ENCODE measurements around the gene FUT7. TPM values are rescaled to one million over a fixed set of nuclear protein-coding genes. Genes with fewer than 3 reads are reported as not detected.
"Not testable (repeated sequence)": the region's sequence is repeated elsewhere in the genome, so short reads cannot be mapped to it uniquely, and the experiment has no call there.

FUT7 gene
- total RNA-seq, 4 donors from 2014 or later: not detected

- Histone ChIP-seq H3K4me1 (peaks cover 0 to 8% of the 10 kb centered on the region in 2 donors), H3K36me3 (no peaks in the 10 kb centered on the region), H3K27ac (no peak overlapping the region), H3K4me3 (no peak overlapping the region), H3K27me3 (peaks cover 0 to 10% of the 10 kb centered on the region in 2 donors), H3K9me3 (no peaks in the 10 kb centered on the region)
- no peak for TF ChIP-seq POLR2A (IDR thresholded peaks at IDR 0.05)
- TF ChIP-seq, protein P1, sequence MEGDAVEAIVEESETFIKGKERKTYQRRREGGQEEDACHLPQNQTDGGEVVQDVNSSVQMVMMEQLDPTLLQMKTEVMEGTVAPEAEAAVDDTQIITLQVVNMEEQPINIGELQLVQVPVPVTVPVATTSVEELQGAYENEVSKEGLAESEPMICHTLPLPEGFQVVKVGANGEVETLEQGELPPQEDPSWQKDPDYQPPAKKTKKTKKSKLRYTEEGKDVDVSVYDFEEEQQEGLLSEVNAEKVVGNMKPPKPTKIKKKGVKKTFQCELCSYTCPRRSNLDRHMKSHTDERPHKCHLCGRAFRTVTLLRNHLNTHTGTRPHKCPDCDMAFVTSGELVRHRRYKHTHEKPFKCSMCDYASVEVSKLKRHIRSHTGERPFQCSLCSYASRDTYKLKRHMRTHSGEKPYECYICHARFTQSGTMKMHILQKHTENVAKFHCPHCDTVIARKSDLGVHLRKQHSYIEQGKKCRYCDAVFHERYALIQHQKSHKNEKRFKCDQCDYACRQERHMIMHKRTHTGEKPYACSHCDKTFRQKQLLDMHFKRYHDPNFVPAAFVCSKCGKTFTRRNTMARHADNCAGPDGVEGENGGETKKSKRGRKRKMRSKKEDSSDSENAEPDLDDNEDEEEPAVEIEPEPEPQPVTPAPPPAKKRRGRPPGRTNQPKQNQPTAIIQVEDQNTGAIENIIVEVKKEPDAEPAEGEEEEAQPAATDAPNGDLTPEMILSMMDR (IDR thresholded peaks at IDR 0.05): no peak
- DNase-seq: no peak
- intact Hi-C loops (cut with DNase I; ENCODE audit: low total_unique reads): no loop called here
Observed at GRCh38 chr9:137065336-137065967, 33.6 kb upstream of the FUT7 start.

DNA sequence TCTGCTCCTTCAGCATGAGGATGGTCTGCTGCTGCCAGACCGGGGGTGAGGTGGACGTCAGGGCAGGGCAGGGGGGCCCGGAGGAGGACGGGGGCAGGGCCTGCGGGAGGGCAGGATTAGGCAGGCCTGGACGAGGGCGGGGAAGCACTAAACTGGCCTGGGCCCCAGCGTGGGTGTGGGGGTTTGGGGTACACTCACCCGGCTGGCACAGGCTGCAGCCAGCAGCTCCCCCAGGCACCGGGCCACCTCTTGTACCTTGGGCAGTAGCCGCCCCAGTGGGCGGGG lies 32.9 kb upstream of the FUT7 start:
- intact Hi-C loops (cut with DNase I; ENCODE audit: low total_unique reads): no loop called here
- H3K9me3 ChIP-seq: no peaks in the 10 kb centered on the region
- H3K4me1 ChIP-seq: peaks cover 0 to 2% of the 10 kb centered on the region in 2 donors
- no peak for TF ChIP-seq POLR2A (IDR thresholded peaks at IDR 0.05)
- TF ChIP-seq, protein P1 (IDR thresholded peaks at IDR 0.05): no peak
- H3K4me3 ChIP-seq: no peak overlapping the region
- H3K27ac ChIP-seq: no peak overlapping the region
- H3K27me3 ChIP-seq: peaks cover 0 to 10% of the 10 kb centered on the region in 2 donors
- H3K36me3 ChIP-seq: no peaks in the 10 kb centered on the region
- DNase-seq: no peak

DNA sequence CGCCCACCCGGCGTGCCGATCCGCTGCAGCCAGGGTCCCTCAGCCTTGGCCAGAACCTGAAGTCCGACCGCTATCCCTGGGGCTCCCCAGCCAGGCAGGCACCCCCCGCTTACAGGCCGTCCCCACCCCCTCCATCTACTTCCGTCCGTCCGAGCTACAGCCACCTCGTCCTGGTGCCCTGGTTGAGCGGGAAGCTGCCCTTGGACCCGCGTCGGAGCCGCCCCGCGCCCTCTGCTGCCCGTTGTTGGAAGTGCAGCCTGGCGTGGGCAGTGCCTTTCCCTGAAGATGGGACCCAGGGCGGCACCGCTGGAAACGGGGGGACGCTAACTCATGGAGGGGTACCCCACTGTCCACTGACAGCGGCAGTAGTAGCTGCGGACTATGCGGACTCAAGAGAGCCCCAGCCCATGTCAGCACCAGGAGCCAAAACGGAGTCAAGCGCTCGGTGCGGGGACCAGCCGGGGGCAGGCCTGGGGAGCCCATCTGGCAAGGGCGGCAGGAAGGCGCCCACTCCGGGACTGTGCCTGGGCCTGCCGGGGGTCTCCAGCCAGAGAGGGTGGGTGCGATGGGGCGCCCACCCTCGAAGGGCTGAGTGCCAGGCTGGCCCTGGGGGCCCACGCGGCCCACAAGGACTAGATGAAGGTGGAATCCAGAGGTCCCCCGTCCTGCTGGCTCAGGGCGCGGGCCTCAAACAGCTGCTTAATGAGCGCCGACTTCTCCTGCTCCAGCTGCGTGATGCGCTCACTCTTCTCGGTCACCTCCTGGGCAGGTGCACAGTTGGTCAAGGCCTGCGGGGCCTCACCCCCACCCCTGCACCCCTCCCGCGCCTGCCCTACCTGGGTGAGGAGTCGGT lies 32.4 kb upstream of the FUT7 start:
- peak in 1 of 2 donors; percentile 9 for TF ChIP-seq POLR2A (IDR thresholded peaks at IDR 0.05)
- TF ChIP-seq, protein P1 (IDR thresholded peaks at IDR 0.05): peak; percentile 87 to 94 (median 92)
- Histone ChIP-seq H3K27me3 (peaks cover 0 to 6% of the 10 kb centered on the region in 2 donors), H3K4me1 (no peaks in the 10 kb centered on the region), H3K9me3 (no peaks in the 10 kb centered on the region), H3K36me3 (no peaks in the 10 kb centered on the region), H3K4me3 (no peak overlapping the region), H3K27ac (no peak overlapping the region)
- intact Hi-C loops (cut with DNase I; ENCODE audit: low total_unique reads): no loop called here
- DNase-seq: peak; percentile 47 to 72

DNA sequence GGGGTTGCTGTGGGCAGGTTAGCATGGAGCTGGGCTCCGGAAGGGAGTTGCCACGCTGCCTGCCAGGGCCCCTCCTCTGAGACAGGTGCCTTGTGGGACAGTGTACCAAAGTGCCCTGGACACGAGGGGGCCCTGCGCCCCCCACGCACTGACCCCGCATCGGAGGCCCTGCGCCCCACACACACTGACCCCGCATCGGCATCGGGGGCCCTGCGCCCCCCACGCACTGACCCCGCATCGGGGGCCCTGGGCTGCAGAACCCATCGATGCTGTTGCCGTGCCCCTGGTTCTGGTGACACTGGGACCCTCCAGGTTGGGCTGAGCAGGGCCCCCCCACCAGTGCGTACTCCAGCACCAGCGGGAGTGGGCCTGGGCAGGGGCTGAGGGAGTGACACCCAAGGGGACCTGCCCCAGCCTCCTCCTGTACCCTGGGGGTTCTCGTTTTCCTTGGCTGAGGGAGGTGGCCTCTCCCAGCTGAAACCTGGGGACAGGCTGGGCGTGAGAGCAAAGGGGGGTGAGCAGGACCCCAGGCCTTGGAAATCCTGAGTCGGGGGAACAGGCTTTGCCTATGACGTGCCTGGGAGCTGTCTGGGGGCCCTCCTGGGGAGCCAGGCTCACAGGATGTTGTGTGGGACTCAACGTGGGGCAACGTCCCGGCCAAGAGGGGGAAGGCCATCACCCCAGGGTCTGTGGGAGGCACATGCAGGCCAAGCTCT lies 31.6 kb upstream of the FUT7 start:
- Histone ChIP-seq H3K36me3 (no peaks in the 10 kb centered on the region), H3K4me1 (no peaks in the 10 kb centered on the region), H3K27ac (no peak overlapping the region), H3K27me3 (peaks cover 0 to 2% of the 10 kb centered on the region in 2 donors), H3K4me3 (no peak overlapping the region), H3K9me3 (no peaks in the 10 kb centered on the region)
- intact Hi-C loops (cut with DNase I; ENCODE audit: low total_unique reads): no loop called here
- TF ChIP-seq POLR2A (IDR thresholded peaks at IDR 0.05): no peak
- TF ChIP-seq, protein P1 (IDR thresholded peaks at IDR 0.05): no peak
- DNase-seq: no peak

GRCh38 chr9:137062798-137063197 lies 30.9 kb upstream of the FUT7 start:
- H3K9me3 ChIP-seq; H3K27me3 ChIP-seq; H3K4me3 ChIP-seq; H3K4me1 ChIP-seq; H3K36me3 ChIP-seq; intact Hi-C loops (cut with DNase I; ENCODE audit: low total_unique reads); DNase-seq; H3K27ac ChIP-seq: not testable (repeated sequence)
